ENCODE results near the gene CEBPE. TPM values are rescaled to one million over a fixed set of nuclear protein-coding genes. Genes with fewer than 3 reads are reported as not detected.
A peak's percentile ranks its signal among the peaks of the same experiment; 100 is the strongest.

Gene CEBPE
- total and polyA plus RNA-seq, 2 experiments from 2014 or later = not detected

- peak overlapping the region; percentile 93 for H3K27ac ChIP-seq
- peak in 1 of 2 donors; percentile 93 for DNase-seq (ENCODE audit: low read depth in 1 of 2, low spot score in 1 of 2)
- no peak for TF ChIP-seq CTCF (IDR thresholded peaks at IDR 0.05; ENCODE audit: low read depth, low read length)
These were observed 3.9 kb downstream of the CEBPE start for GRCh38 chr14:23115039-23115731.

GRCh38 chr14:23114669-23115038, 4.4 kb downstream of the CEBPE start:
- Histone ChIP-seq H3K27me3 (no peaks in the 10 kb centered on the region), H3K4me1 (ENCODE audit: low read depth) (peaks cover 28% of the 10 kb centered on the region)
- no peak for DNase-seq (ENCODE audit: low read depth in 1 of 2, low spot score in 1 of 2)

More at GRCh38 chr14:23115039-23115731, 3.9 kb downstream of the CEBPE start:
- H3K9me3 ChIP-seq (ENCODE audit: low read depth) = no peaks in the 10 kb centered on the region
- peaks cover 32% of the 10 kb centered on the region for H3K4me1 ChIP-seq (ENCODE audit: low read depth)
- no peak overlapping the region for H3K4me3 ChIP-seq
- H3K36me3 ChIP-seq = no peaks in the 10 kb centered on the region
- no peaks in the 10 kb centered on the region for H3K27me3 ChIP-seq

DNA sequence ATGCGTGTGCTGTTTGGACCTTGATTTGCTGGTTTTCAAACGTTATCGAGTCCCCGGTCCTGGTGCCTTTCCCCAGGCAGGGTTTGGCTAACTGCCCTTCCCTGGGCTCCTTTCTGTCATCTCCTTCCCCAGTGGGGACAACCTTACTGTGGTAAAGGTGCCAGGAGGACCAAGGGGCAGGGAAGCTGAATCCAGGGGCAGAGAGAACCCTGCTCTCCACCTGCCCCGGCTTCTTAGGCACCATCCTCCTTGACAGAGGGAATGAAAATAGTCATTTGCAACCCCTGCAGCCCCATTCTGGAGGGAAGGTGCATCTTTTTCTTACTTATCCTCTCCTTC, 5.0 kb downstream of the CEBPE start:
- H3K36me3 ChIP-seq = no peaks in the 10 kb centered on the region
- H3K27ac ChIP-seq = peak overlapping the region; percentile 93
- H3K9me3 ChIP-seq (ENCODE audit: low read depth) = no peaks in the 10 kb centered on the region
- no peaks in the 10 kb centered on the region for H3K27me3 ChIP-seq
- TF ChIP-seq CTCF (IDR thresholded peaks at IDR 0.05; ENCODE audit: low read depth, low read length) = no peak
- H3K4me3 ChIP-seq = no peak overlapping the region
- H3K4me1 ChIP-seq (ENCODE audit: low read depth) = peaks cover 28% of the 10 kb centered on the region
- DNase-seq (ENCODE audit: low read depth in 1 of 2, low spot score in 1 of 2) = no peak

More at GRCh38 chr14:23114669-23115038, 4.4 kb downstream of the CEBPE start:
- peak; percentile 12 for TF ChIP-seq CTCF (IDR thresholded peaks at IDR 0.05; ENCODE audit: low read depth, low read length)
- Histone ChIP-seq H3K9me3 (ENCODE audit: low read depth) (no peaks in the 10 kb centered on the region), H3K27ac (peak overlapping the region; percentile 93), H3K4me3 (no peak overlapping the region), H3K36me3 (no peaks in the 10 kb centered on the region)

DNA sequence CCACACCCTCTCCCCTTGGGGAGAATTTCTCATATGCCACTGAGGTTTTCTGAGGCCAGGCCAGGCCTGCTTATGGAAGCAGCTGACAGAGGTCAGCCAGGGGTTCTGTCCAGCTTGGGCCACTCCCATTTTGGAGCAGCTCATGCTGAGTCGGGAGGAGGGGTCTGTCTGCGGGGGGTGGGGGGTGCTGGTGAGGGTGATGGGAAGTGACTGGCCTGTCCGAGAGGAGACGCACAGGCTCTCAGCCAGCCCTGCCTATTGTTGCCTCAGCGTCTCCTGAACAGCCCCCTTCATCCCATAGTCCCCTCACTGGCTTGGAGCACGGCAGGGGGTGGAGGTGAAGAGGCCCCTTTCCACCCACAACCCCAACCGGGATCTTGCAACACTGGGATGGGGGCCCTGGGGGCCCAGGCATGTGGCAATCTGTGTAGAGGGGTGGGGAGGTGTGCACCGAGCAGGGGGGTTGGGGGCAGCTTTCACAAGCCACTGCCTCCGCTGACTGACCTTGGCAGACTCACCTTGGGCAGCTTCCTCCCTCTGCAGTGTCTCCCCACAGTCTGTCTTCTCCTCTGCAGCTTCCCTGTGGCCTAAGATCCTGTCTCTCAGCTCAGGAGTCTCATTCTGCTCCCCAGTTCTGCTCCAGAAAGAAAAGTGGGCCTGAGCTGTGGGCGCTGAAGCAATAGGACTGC, 5.5 kb downstream of the CEBPE start:
- peak; percentile 80 to 92 for DNase-seq (ENCODE audit: low read depth in 1 of 2, low spot score in 1 of 2)
- Histone ChIP-seq H3K9me3 (ENCODE audit: low read depth) (no peaks in the 10 kb centered on the region), H3K27ac (peak overlapping the region; percentile 93), H3K27me3 (no peaks in the 10 kb centered on the region), H3K4me3 (no peak overlapping the region), H3K36me3 (no peaks in the 10 kb centered on the region), H3K4me1 (ENCODE audit: low read depth) (peaks cover 28% of the 10 kb centered on the region)
- TF ChIP-seq CTCF (IDR thresholded peaks at IDR 0.05; ENCODE audit: low read depth, low read length) = no peak

DNA sequence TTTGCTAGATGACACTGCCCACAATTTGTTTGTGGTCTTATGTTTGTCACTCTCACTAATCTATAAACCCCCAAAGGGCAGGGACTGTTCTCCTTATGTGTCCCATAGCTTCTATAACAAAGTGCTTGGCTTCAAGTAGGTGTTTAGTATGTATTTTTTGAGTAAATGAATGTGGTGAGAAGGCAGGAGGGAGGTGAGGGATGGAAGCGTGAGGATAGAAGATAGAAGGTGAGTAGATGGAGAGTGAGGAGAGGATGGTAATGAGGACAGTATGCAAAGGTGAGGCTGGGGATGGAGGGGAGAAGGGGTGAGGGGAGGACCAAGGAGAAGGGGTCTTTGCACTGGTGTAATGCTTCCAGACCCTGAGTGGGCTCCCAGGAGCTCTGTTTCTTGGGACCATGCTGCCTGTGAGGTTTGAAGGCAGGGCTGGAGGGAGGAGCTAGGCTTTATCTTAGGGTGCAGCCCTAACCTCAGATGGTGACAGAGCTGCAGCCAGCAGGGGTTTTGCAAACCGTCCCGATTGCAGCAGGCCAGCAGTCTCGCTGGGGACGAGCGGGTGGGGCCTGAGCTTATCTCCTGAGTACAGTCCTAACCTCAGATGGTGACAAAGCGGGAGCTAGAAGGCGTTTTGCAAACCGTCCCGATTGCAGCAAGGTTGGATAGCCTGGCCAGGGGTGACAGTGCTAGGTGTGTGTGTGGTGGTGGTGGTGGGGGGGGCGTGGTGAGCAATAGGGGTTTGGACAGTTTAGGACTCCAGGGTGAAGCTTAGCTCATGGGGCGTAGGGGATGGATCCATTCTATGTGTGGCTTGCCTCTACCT, 6.5 kb downstream of the CEBPE start:
- H3K4me3 ChIP-seq = no peak overlapping the region
- no peaks in the 10 kb centered on the region for H3K9me3 ChIP-seq (ENCODE audit: low read depth)
- H3K36me3 ChIP-seq = no peaks in the 10 kb centered on the region
- no peak for TF ChIP-seq CTCF (IDR thresholded peaks at IDR 0.05; ENCODE audit: low read depth, low read length)
- peaks cover 28% of the 10 kb centered on the region for H3K4me1 ChIP-seq (ENCODE audit: low read depth)
- no peaks in the 10 kb centered on the region for H3K27me3 ChIP-seq
- peak; percentile 28 to 45 for DNase-seq (ENCODE audit: low read depth in 1 of 2, low spot score in 1 of 2)
- peak overlapping the region; percentile 93 for H3K27ac ChIP-seq
